Articular chondrocyte of knee joint (primary cell): ENCODE data around the gene GPRIN3. TPM values are rescaled to one million over a fixed set of nuclear protein-coding genes. Genes with fewer than 3 reads are reported as not detected.

ENCODE experiments used
- total RNA-seq: library from RNA; depleted of rRNA; stranded (reverse); fragments of >200 nt; gene quantifications from 2 replicates; pipeline ENCODE4 v1.2.3, GENCODE V29; 2012

Gene GPRIN3
- 0.22 and 0.26 TPM in 2 replicates for total RNA-seq

GRCh38 chr4:89307446-89308160 is at the start of gene GPRIN3:
Gene GPRIN3 (minus strand): TSS chr4:89307800. CDS start chr4:89250110, 57,690 bp downstream.

Other genes starting within 250 kb of the GPRIN3 start
- 9.5 and 12.5 TPM in 2 replicates for gene TIGD2, start 196.3 kb downstream of the GPRIN3 start, total RNA-seq